ENCODE data around the gene DLGAP1.

- TF ChIP-seq NRF1 (conservative IDR thresholded peaks at IDR 0.05; ENCODE audit: low read depth, low read length) (no peak), RELA (IDR thresholded peaks at IDR 0.05; ENCODE audit: borderline replicate concordance, partially characterized antibody) (no peak), POLR2A (IDR thresholded peaks at IDR 0.05; ENCODE audit: low read depth, low read length) (no peak)
These were observed 461.0 kb downstream of the DLGAP1 start for GRCh38 chr18:3993941-3994687.
